ENCODE data around the gene CTDP1. TPM values are rescaled to one million over a fixed set of nuclear protein-coding genes. Genes with fewer than 3 reads are reported as not detected.

Gene CTDP1
- total RNA-seq, 3 donors from 2014 or later, result 15.0 to 21.0 (median 19.9) TPM

DNA sequence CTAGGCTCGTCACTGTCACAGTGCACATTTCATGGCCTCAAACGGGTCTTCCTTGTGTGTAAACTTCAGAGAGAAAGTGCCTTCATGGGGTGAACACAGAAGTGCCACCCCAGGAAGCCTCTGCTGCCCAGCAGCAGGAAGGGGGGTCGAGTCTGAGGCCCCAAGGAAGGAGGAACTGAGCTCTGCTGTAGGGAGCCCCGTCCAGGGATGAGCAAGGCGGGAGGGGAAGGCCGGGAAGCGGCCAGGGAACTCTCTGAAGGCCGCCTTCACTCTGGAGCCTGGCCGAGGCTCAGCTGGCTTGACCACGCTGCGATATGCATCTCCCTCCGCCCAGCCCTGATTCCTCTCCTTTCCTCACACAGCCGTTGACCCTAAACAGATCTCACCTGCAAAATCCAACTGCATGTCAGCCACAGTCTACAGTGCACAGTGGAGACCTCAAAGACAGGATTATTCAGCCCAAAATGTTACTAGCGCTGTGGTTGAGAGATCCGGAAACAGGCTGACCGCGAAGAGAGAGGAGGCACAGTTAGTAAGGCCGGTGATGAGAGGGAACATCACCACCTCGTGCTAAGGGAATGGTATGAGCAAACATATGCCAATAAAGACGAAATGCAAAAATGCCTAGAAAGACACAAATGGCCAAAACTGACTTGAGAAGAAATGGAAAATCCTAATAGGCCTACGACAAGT is 34.2 kb upstream of the CTDP1 start:
- intact Hi-C loops (cut with DNase I; ENCODE audit: low total_unique reads), result loop anchor here (10.0 kb wide), 1 partner anchor 261 kb away; no protein-coding TSS in a partner anchor
- H3K4me1 ChIP-seq, result no peaks in the 10 kb centered on the region
- no peak overlapping the region for H3K4me3 ChIP-seq
- DNase-seq (ENCODE audit: low spot score in 2 of 2), result no peak
- no peaks in the 10 kb centered on the region for H3K9me3 ChIP-seq
- H3K27me3 ChIP-seq, result peaks cover 0 to 11% of the 10 kb centered on the region in 2 donors
- no peaks in the 10 kb centered on the region for H3K36me3 ChIP-seq
- TF ChIP-seq POLR2AphosphoS5 (IDR thresholded peaks at IDR 0.05) (no peak), CTCF (IDR thresholded peaks at IDR 0.05) (no peak), POLR2A (IDR thresholded peaks at IDR 0.05) (no peak)
- no peak overlapping the region for H3K27ac ChIP-seq

DNA sequence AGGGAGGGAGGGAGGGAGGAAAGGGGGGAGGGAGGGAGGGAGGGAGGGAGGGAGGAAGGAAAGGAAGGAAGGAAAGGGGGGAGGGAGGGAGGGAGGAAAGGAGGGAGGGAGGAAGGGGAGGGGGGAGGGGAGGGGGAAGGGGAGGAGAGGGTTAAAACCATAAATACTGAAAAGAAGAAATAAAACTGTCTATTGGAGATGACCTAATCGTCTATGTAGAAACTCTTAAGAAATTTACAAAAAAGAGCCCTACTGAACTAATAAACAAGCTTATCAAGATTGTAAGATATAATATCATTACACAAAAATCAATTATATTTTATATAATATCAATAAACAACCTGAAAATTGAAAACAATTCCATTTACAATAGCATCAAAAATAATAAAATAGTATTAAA is 32.3 kb upstream of the CTDP1 start:
- Histone ChIP-seq H3K4me1 (no peaks in the 10 kb centered on the region), H3K27ac (no peak overlapping the region), H3K27me3 (no peaks in the 10 kb centered on the region), H3K4me3 (no peak overlapping the region), H3K36me3 (no peaks in the 10 kb centered on the region), H3K9me3 (no peaks in the 10 kb centered on the region)
- intact Hi-C loops (cut with DNase I; ENCODE audit: low total_unique reads), result loop anchor here (10.0 kb wide), 1 partner anchor 263 kb away; no protein-coding TSS in a partner anchor
- no peak for DNase-seq (ENCODE audit: low spot score in 2 of 2)
- TF ChIP-seq POLR2AphosphoS5 (IDR thresholded peaks at IDR 0.05) (no peak), POLR2A (IDR thresholded peaks at IDR 0.05) (no peak), CTCF (IDR thresholded peaks at IDR 0.05) (no peak)

DNA sequence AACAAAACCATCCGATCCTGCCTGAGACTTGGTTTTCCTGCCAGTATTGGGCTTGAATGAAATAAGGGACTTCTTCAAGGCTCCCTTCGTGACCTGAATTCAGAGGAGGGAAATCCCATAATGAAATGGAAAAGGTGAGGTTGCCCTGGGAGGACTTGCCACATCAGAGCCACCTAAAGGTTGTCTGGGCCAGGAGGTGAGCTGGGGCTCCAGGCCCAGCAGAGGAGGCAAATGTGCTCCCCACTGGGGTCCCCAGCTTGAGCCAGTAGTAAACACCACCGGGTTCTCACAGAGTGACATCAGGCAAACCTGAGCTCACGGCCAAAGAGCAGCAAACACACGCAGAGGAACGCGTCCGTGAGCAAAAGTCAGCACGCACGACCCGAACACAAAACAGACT is 28.6 kb upstream of the CTDP1 start:
- H3K27me3 ChIP-seq, result no peaks in the 10 kb centered on the region
- H3K4me3 ChIP-seq, result no peak overlapping the region
- no peaks in the 10 kb centered on the region for H3K4me1 ChIP-seq
- no peak for DNase-seq (ENCODE audit: low spot score in 2 of 2)
- intact Hi-C loops (cut with DNase I; ENCODE audit: low total_unique reads), result no loop called here
- no peak for TF ChIP-seq CTCF (IDR thresholded peaks at IDR 0.05)
- no peak for TF ChIP-seq POLR2AphosphoS5 (IDR thresholded peaks at IDR 0.05)
- no peak for TF ChIP-seq POLR2A (IDR thresholded peaks at IDR 0.05)
- H3K27ac ChIP-seq, result no peak overlapping the region
- no peaks in the 10 kb centered on the region for H3K9me3 ChIP-seq
- no peaks in the 10 kb centered on the region for H3K36me3 ChIP-seq

- H3K27ac ChIP-seq, result peak overlapping the region; percentile 19 to 25
- peak in 1 of 2 donors; percentile 32 for DNase-seq (ENCODE audit: low spot score in 2 of 2)
- no peaks in the 10 kb centered on the region for H3K36me3 ChIP-seq
- no peaks in the 10 kb centered on the region for H3K4me1 ChIP-seq
- intact Hi-C loops (cut with DNase I; ENCODE audit: low total_unique reads), result no loop called here
- H3K4me3 ChIP-seq, result peak overlapping the region in 2 of 3 donors; percentile 31 to 43
- TF ChIP-seq CTCF (IDR thresholded peaks at IDR 0.05) (peak in 1 of 3 donors; percentile 29), POLR2A (IDR thresholded peaks at IDR 0.05) (no peak)
- no peaks in the 10 kb centered on the region for H3K27me3 ChIP-seq
- no peaks in the 10 kb centered on the region for H3K9me3 ChIP-seq
These were observed 22.1 kb upstream of the CTDP1 start for GRCh38 chr18:79657342-79657996.

DNA sequence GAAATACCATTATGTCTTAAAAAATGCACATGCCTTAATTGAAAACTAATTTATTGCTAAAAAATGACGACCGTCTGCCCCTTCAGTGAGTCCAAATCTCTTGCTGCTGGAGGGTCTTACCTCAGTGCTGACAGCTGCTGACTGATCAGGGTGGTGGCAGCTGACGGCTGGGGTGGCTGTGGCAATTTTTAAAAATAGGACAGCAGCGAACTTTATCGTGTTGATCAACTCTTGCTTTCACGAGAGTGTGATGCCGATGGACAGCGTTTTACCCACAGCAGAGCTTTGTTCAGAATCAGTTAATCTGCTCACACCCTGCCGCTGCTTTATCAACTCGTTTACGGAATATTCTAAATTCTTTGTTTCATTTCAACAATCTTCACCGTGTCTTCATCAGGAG is 21.2 kb upstream of the CTDP1 start:
- Histone ChIP-seq H3K4me1 (no peaks in the 10 kb centered on the region), H3K9me3 (no peaks in the 10 kb centered on the region), H3K36me3 (no peaks in the 10 kb centered on the region), H3K27ac (no peak overlapping the region), H3K4me3 (no peak overlapping the region), H3K27me3 (no peaks in the 10 kb centered on the region)
- TF ChIP-seq POLR2AphosphoS5 (IDR thresholded peaks at IDR 0.05), result no peak
- TF ChIP-seq CTCF (IDR thresholded peaks at IDR 0.05), result no peak
- TF ChIP-seq POLR2A (IDR thresholded peaks at IDR 0.05), result no peak
- intact Hi-C loops (cut with DNase I; ENCODE audit: low total_unique reads), result no loop called here
- DNase-seq (ENCODE audit: low spot score in 2 of 2), result no peak
